Measurements from ENCODE around the gene ABTB2.

Gene ABTB2

GRCh38 chr11:34357701-34358257 lies at the start of gene ABTB2:
Gene ABTB2, minus strand, starts transcription at chr11:34358010.
- no peak for TF ChIP-seq CTCF (IDR thresholded peaks at IDR 0.05; ENCODE audit: low read depth, low read length)

GRCh38 chr11:34407121-34407813 lies 49.5 kb upstream of the ABTB2 start:
- TF ChIP-seq CTCF (IDR thresholded peaks at IDR 0.05; ENCODE audit: low read depth, low read length) = no peak
- DNase-seq (ENCODE audit: extremely low read depth, low read depth) = no peak

More at GRCh38 chr11:34357701-34358257, at the start of gene ABTB2:
- DNase-seq (ENCODE audit: extremely low read depth, low read depth) = peak; percentile 94

- DNase-seq (ENCODE audit: extremely low read depth, low read depth) = no peak
- TF ChIP-seq CTCF (IDR thresholded peaks at IDR 0.05; ENCODE audit: low read depth, low read length) = no peak
These were observed 48.6 kb upstream of the ABTB2 start for GRCh38 chr11:34406413-34406812.

GRCh38 chr11:34405079-34405858 lies 47.5 kb upstream of the ABTB2 start:
- DNase-seq (ENCODE audit: extremely low read depth, low read depth) = peak; percentile 46
- TF ChIP-seq CTCF (IDR thresholded peaks at IDR 0.05; ENCODE audit: low read depth, low read length) = no peak

GRCh38 chr11:34404280-34404679 lies 46.5 kb upstream of the ABTB2 start:
- no peak for DNase-seq (ENCODE audit: extremely low read depth, low read depth)
- no peak for TF ChIP-seq CTCF (IDR thresholded peaks at IDR 0.05; ENCODE audit: low read depth, low read length)

GRCh38 chr11:34403431-34403830 lies 45.6 kb upstream of the ABTB2 start:
- no peak for TF ChIP-seq CTCF (IDR thresholded peaks at IDR 0.05; ENCODE audit: low read depth, low read length)
- DNase-seq (ENCODE audit: extremely low read depth, low read depth) = no peak

- DNase-seq (ENCODE audit: extremely low read depth, low read depth) = no peak
- no peak for TF ChIP-seq CTCF (IDR thresholded peaks at IDR 0.05; ENCODE audit: low read depth, low read length)
These were observed 40.0 kb upstream of the ABTB2 start for GRCh38 chr11:34397811-34398210.

Measured in AG09319 (cell line).